Bronchial epithelial cell (primary cell): ENCODE data around the gene SUMF1. TPM values are rescaled to one million over a fixed set of nuclear protein-coding genes. Genes with fewer than 3 reads are reported as not detected.

Source experiments
- DNase-seq: peaks from one replicate; pipeline ENCODE4 v3.0.0-alpha.2; 2010; ENCODE audit warnings: low read depth
- FAIRE-seq: peaks from 2 replicates; lab custom pipeline; 2011; peaks lifted over from hg19 to GRCh38; lab: Jason Lieb, UNC
- H3K27me3 ChIP-seq: 2 replicates; pipeline ENCODE4 v1.5.1; 2011; ENCODE audit warnings: low read length; ENCODE audit not compliant: control insufficient read depth, insufficient read depth
- H3K36me3 ChIP-seq: 2 replicates; pipeline ENCODE4 v1.5.1; 2011; ENCODE audit warnings: low read length; ENCODE audit not compliant: control insufficient read depth, insufficient read depth
- H3K4me3 ChIP-seq: 2 replicates; pipeline ENCODE4 v1.5.1; 2011; ENCODE audit warnings: mild to moderate bottlenecking, low read depth, low read length, control low read depth
- CTCF ChIP-seq: IDR thresholded peaks from 2 replicates; pipeline ENCODE4 v1.5.1; 2011; ENCODE audit warnings: mild to moderate bottlenecking, moderate library complexity, low read length, control low read depth, inconsistent platforms; ENCODE audit not compliant: insufficient read depth, severe bottlenecking
- total RNA-seq: library from RNA; depleted of rRNA; stranded (reverse); fragments of >200 nt; gene quantifications from 2 replicates; pipeline ENCODE4 v1.2.1, GENCODE V29; 2014

Gene SUMF1
- total RNA-seq, 1 donor from 2014 or later, result 44.5 TPM

- DNase-seq (no peak), FAIRE-seq (no peak)
- Histone ChIP-seq H3K4me3 (no peak overlapping the region), H3K27me3 (no peaks in the 10 kb centered on the region), H3K36me3 (no peaks in the 10 kb centered on the region)
- no peak for TF ChIP-seq CTCF
Observed at GRCh38 chr3:4401441-4401840, 65.6 kb downstream of the SUMF1 start.

DNA sequence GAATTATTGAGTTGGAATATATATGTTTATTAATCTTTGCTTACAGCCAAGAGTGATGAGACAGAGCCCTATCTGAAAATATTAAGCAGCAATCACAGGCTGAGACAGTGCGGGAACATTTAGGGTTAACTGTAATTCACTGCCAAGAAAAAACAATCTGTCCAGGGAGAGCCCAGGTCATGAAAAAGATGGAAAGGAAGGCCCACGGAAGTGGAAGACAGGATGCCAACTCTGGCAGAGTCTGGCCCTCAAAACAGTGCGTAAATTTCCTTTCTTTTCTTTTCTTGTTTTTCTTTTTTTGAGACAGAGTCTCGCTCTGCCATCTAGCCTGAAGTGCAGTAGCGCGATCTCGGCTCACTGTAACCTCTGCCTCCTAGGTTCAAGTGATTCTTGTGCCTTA lies 67.6 kb downstream of the SUMF1 start:
- H3K27me3 ChIP-seq, result no peaks in the 10 kb centered on the region
- no peak for DNase-seq
- no peaks in the 10 kb centered on the region for H3K36me3 ChIP-seq
- no peak for FAIRE-seq
- no peak overlapping the region for H3K4me3 ChIP-seq
- no peak for TF ChIP-seq CTCF

DNA sequence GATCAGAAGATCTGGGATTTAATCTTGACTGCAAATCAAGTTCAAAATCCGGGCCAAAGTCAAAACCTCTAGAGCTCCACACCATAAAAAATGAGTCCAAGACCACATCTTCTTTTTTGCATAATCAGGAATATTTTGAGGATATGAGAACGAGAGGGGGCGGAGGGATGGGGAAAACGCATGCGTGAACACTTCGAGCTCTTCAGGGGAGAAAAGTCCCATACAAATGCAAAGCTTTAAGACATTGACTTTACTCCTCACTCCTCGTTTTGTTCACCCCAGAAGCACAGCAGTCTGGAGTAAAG lies 68.2 kb downstream of the SUMF1 start:
- no peak for DNase-seq
- Histone ChIP-seq H3K4me3 (no peak overlapping the region), H3K27me3 (no peaks in the 10 kb centered on the region), H3K36me3 (no peaks in the 10 kb centered on the region)
- no peak for FAIRE-seq
- TF ChIP-seq CTCF, result no peak

GRCh38 chr3:4398120-4398940 lies 68.7 kb downstream of the SUMF1 start:
- Histone ChIP-seq H3K36me3 (no peaks in the 10 kb centered on the region), H3K27me3 (no peaks in the 10 kb centered on the region), H3K4me3 (no peak overlapping the region)
- FAIRE-seq, result no peak
- peak; percentile 22 for DNase-seq
- no peak for TF ChIP-seq CTCF

DNA sequence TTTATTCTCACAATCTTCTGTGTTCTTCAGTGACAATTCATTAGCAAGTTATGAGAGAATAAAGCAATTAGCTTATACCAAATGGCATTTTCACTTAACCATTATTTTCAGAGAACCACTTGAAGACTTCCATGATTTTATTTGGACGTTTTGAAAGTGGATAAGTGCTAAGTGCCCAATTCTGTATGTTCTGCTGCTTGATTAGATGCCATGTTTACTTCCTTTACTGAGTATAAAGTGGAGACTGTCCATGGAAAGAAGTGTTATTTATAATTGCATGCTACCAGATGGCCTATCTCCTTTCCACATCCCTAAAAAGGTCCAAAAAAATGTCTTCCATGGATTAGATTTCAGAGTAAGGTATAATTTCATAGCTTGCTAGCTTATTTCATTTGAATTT lies 69.6 kb downstream of the SUMF1 start:
- Histone ChIP-seq H3K4me3 (no peak overlapping the region), H3K27me3 (no peaks in the 10 kb centered on the region), H3K36me3 (no peaks in the 10 kb centered on the region)
- DNase-seq (no peak), FAIRE-seq (no peak)
- TF ChIP-seq CTCF, result no peak

- FAIRE-seq (no peak), DNase-seq (no peak)
- Histone ChIP-seq H3K27me3 (no peaks in the 10 kb centered on the region), H3K36me3 (no peaks in the 10 kb centered on the region), H3K4me3 (no peak overlapping the region)
- TF ChIP-seq CTCF, result no peak
Observed at GRCh38 chr3:4396542-4396941, 70.5 kb downstream of the SUMF1 start.
